ENCODE measurements around the gene PCMT1. TPM values are rescaled to one million over a fixed set of nuclear protein-coding genes. Genes with fewer than 3 reads are reported as not detected.

The PCMT1 gene
- total and polyA plus RNA-seq, 2 of the 13 experiments (the other 11 are each of a cell fraction or from before 2014, with no cell fraction given), result 112 to 169 TPM

- TF ChIP-seq SNAPC4 (CRISPR knock-in tag; IDR thresholded peaks at IDR 0.05) (no peak), CEBPB (IDR thresholded peaks at IDR 0.05; ENCODE audit: borderline replicate concordance, low read depth, low read length) (no peak), JARID2 (CRISPR knock-in tag; IDR thresholded peaks at IDR 0.05; ENCODE audit: insufficient replicate concordance) (no peak), ZNF510 (CRISPR knock-in tag; IDR thresholded peaks at IDR 0.05; ENCODE audit: low read depth) (peak; percentile 85), SRSF4 (IDR thresholded peaks at IDR 0.05; ENCODE audit: low read depth, low read length, poor library complexity, severe bottlenecking) (no peak), SALL2 (CRISPR knock-in tag; IDR thresholded peaks at IDR 0.05) (peak; percentile 79), POLR2AphosphoS5 (IDR thresholded peaks at IDR 0.05; ENCODE audit: low read depth, low read length) (peak; percentile 87), TP53 (CRISPR knock-in tag; conservative IDR thresholded peaks at IDR 0.05) (no peak), ZNF784 (CRISPR knock-in tag; IDR thresholded peaks at IDR 0.05; ENCODE audit: borderline replicate concordance) (peak; percentile 97), ZHX2 (IDR thresholded peaks at IDR 0.05; ENCODE audit: low read depth) (no peak), ZHX2 (CRISPR knock-in tag; IDR thresholded peaks at IDR 0.05; ENCODE audit: borderline replicate concordance) (no peak), FLYWCH1 (CRISPR knock-in tag; IDR thresholded peaks at IDR 0.05) (no peak), NKX3-1 (CRISPR knock-in tag; IDR thresholded peaks at IDR 0.05) (no peak; the same call in none of the 2 replicates), KLF11 (CRISPR knock-in tag; IDR thresholded peaks at IDR 0.05) (peak; percentile 77), POGZ (CRISPR knock-in tag; IDR thresholded peaks at IDR 0.05) (peak; percentile 99), ZNF773 (CRISPR knock-in tag; IDR thresholded peaks at IDR 0.05; ENCODE audit: borderline replicate concordance) (no peak; the same call in 1 of the 2 replicates), CREB1 (IDR thresholded peaks at IDR 0.05) (peak; percentile 73), CREB1 (CRISPR knock-in tag; IDR thresholded peaks at IDR 0.05) (peak; percentile 85), ZNF24 (IDR thresholded peaks at IDR 0.05) (no peak)
Measured at GRCh38 chr6:149746147-149746946, 3.2 kb upstream of the PCMT1 start, which contains the start of gene NUP43 (continued).
